Measurements from ENCODE around the gene AUTS2. TPM values are rescaled to one million over a fixed set of nuclear protein-coding genes. Genes with fewer than 3 reads are reported as not detected.
"Not testable (repeated sequence)": the region's sequence is repeated elsewhere in the genome, so short reads cannot be mapped to it uniquely, and the experiment has no call there.

Gene AUTS2
- total RNA-seq, 1 donor from 2014 or later, result 0.20 TPM

GRCh38 chr7:70586822-70587221, 988.5 kb downstream of the AUTS2 start:
- no peak for DNase-seq (ENCODE audit: low read depth, low spot score)

- no peak for DNase-seq (ENCODE audit: low read depth, low spot score)
These were observed 989.5 kb downstream of the AUTS2 start for GRCh38 chr7:70587739-70588138.

GRCh38 chr7:70588191-70588921, 990.1 kb downstream of the AUTS2 start:
- no peak for DNase-seq (ENCODE audit: low read depth, low spot score)

GRCh38 chr7:70589010-70589409, 990.7 kb downstream of the AUTS2 start:
- no peak for DNase-seq (ENCODE audit: low read depth, low spot score)

- DNase-seq (ENCODE audit: low read depth, low spot score), result no peak
These were observed 991.3 kb downstream of the AUTS2 start for GRCh38 chr7:70589590-70589989.

- DNase-seq (ENCODE audit: low read depth, low spot score), result no peak
These were observed 992.0 kb downstream of the AUTS2 start for GRCh38 chr7:70590126-70590854.

- no peak for DNase-seq (ENCODE audit: low read depth, low spot score)
These were observed 993.4 kb downstream of the AUTS2 start for GRCh38 chr7:70591643-70592042.

- no peak for DNase-seq (ENCODE audit: low read depth, low spot score)
These were observed 993.9 kb downstream of the AUTS2 start for GRCh38 chr7:70592171-70592570.

- no peak for DNase-seq (ENCODE audit: low read depth, low spot score)
These were observed 995.9 kb downstream of the AUTS2 start for GRCh38 chr7:70594170-70594569.

GRCh38 chr7:70594885-70595284, 996.6 kb downstream of the AUTS2 start:
- not testable (repeated sequence) for DNase-seq (ENCODE audit: low read depth, low spot score)

- DNase-seq (ENCODE audit: low read depth, low spot score), result no peak
These were observed 997.1 kb downstream of the AUTS2 start for GRCh38 chr7:70595370-70595754.

GRCh38 chr7:70595755-70596597, 997.7 kb downstream of the AUTS2 start:
- no peak for DNase-seq (ENCODE audit: low read depth, low spot score)

- no peak for DNase-seq (ENCODE audit: low read depth, low spot score)
These were observed 998.3 kb downstream of the AUTS2 start for GRCh38 chr7:70596598-70596913.

GRCh38 chr7:70597066-70597465, 998.8 kb downstream of the AUTS2 start:
- no peak for DNase-seq (ENCODE audit: low read depth, low spot score)

- DNase-seq (ENCODE audit: low read depth, low spot score), result no peak
These were observed 1000.7 kb downstream of the AUTS2 start for GRCh38 chr7:70598976-70599375.

GRCh38 chr7:70599446-70600190, 1001.3 kb downstream of the AUTS2 start:
- DNase-seq (ENCODE audit: low read depth, low spot score), result no peak

- no peak for DNase-seq (ENCODE audit: low read depth, low spot score)
These were observed 1002.7 kb downstream of the AUTS2 start for GRCh38 chr7:70600993-70601392.

- no peak for DNase-seq (ENCODE audit: low read depth, low spot score)
These were observed 1003.8 kb downstream of the AUTS2 start for GRCh38 chr7:70602117-70602516.

GRCh38 chr7:70607281-70607680, 1009.0 kb downstream of the AUTS2 start:
- no peak for DNase-seq (ENCODE audit: low read depth, low spot score)

- no peak for DNase-seq (ENCODE audit: low read depth, low spot score)
These were observed 1009.5 kb downstream of the AUTS2 start for GRCh38 chr7:70607759-70608158.

- DNase-seq (ENCODE audit: low read depth, low spot score), result no peak
These were observed 1010.0 kb downstream of the AUTS2 start for GRCh38 chr7:70608229-70608628.

GRCh38 chr7:70612811-70613210, 1014.5 kb downstream of the AUTS2 start:
- DNase-seq (ENCODE audit: low read depth, low spot score), result no peak

Data from pulmonary artery endothelial cell (primary cell).